ENCODE data around the gene CA14.

- TF ChIP-seq CTCF (IDR thresholded peaks at IDR 0.05) (no peak), POLR2AphosphoS5 (IDR thresholded peaks at IDR 0.05; ENCODE audit: low read depth, low read length) (no peak)
Measured at GRCh38 chr1:150282558-150282958, 25.0 kb downstream of the CA14 start.

Data from Panc1 (cell line).